Measurements from ENCODE around the gene ARAP1. TPM values are rescaled to one million over a fixed set of nuclear protein-coding genes. Genes with fewer than 3 reads are reported as not detected.

The ARAP1 gene
- total and polyA plus RNA-seq, 8 donors, result 32.2 to 201 (median 69.8) TPM

- no peak for DNase-seq
- peaks cover 2 to 4% (median 4%) of the 10 kb centered on the region in 4 donors for H3K9me3 ChIP-seq
- H3K27me3 ChIP-seq, result peaks cover 14 to 92% (median 59%) of the 10 kb centered on the region in 3 donors
- H3K36me3 ChIP-seq, result no peaks in the 10 kb centered on the region
- no peak overlapping the region for H3K27ac ChIP-seq
- no peak overlapping the region for H3K4me3 ChIP-seq
- intact Hi-C loops (cut with DNase I; ENCODE audit: low total_unique reads), result no loop called here
- WGBS, 5 donors, result 61 to 74% (median 72%) methylated on average over 4 of the region's 4 CpGs
- H3K4me1 ChIP-seq, result peaks cover 0 to 15% (median 5%) of the 10 kb centered on the region in 4 donors
- TF ChIP-seq EP300 (IDR thresholded peaks at IDR 0.05) (no peak), POLR2AphosphoS5 (IDR thresholded peaks at IDR 0.05) (no peak), POLR2A (IDR thresholded peaks at IDR 0.05) (no peak)
- TF ChIP-seq, protein P1, sequence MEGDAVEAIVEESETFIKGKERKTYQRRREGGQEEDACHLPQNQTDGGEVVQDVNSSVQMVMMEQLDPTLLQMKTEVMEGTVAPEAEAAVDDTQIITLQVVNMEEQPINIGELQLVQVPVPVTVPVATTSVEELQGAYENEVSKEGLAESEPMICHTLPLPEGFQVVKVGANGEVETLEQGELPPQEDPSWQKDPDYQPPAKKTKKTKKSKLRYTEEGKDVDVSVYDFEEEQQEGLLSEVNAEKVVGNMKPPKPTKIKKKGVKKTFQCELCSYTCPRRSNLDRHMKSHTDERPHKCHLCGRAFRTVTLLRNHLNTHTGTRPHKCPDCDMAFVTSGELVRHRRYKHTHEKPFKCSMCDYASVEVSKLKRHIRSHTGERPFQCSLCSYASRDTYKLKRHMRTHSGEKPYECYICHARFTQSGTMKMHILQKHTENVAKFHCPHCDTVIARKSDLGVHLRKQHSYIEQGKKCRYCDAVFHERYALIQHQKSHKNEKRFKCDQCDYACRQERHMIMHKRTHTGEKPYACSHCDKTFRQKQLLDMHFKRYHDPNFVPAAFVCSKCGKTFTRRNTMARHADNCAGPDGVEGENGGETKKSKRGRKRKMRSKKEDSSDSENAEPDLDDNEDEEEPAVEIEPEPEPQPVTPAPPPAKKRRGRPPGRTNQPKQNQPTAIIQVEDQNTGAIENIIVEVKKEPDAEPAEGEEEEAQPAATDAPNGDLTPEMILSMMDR (IDR thresholded peaks at IDR 0.05), result no peak
Measured at GRCh38 chr11:72672597-72673238, 79.5 kb downstream of the ARAP1 start.

DNA sequence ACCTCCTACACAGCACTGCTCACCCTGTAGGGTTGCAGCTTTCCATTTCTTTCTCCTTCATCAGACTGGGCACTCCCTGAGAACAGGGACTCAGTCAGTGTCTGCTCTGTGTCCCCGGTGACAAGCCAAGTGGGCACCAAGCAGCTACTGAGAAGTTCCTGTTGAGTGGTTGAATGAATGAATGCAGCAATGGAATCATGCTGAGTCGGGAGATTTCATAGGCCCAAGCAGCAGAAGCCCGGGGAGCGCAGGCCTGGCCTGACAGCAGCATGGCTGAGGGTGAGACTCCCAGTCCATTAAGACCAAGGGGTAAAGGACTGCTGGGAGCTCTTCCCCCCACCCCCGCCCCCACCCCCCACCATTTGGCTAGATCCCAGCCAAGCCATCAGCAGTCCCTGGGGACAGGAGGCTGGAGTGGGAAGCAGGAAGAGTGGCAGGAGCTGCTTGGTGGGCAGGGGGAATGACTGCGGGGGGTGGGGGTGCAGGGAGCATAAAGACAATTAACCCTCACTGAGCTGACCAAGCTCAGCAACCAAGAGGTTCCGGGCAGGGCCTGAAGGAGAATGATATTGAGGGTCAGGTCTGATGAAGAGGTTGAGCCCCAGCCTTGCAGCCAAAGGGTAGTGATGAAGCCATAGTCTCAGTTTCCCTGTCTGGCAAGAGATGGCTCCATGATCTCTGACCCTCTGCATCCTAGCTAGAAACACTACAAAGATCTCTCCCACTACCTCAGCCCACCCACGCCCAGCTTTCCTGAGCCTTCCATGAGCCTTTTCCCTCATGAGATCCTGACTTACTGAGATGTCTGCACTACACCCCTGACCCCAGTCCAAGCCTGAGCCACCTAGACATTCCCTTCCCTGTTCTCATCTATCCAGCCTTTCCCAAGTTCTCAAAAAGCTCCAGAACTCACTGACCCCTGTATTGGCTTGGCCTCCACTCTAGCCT, 80.8 kb downstream of the ARAP1 start:
- H3K27ac ChIP-seq, result no peak overlapping the region
- peaks cover 0 to 6% (median under 1%) of the 10 kb centered on the region in 4 donors for H3K4me1 ChIP-seq
- peaks cover 7 to 11% (median 9%) of the 10 kb centered on the region in 4 donors for H3K9me3 ChIP-seq
- no peak overlapping the region for H3K4me3 ChIP-seq
- intact Hi-C loops (cut with DNase I; ENCODE audit: low total_unique reads), result no loop called here
- H3K27me3 ChIP-seq, result peaks cover 14 to 86% (median 46%) of the 10 kb centered on the region in 3 donors
- TF ChIP-seq POLR2AphosphoS5 (IDR thresholded peaks at IDR 0.05) (no peak), EP300 (IDR thresholded peaks at IDR 0.05) (no peak), POLR2A (IDR thresholded peaks at IDR 0.05) (no peak)
- TF ChIP-seq, protein P1 (IDR thresholded peaks at IDR 0.05), result no peak
- 49 to 64% (median 58%) methylated on average over 8 of the region's 8 CpGs for WGBS, 5 donors
- no peak for DNase-seq
- H3K36me3 ChIP-seq, result no peaks in the 10 kb centered on the region

DNA sequence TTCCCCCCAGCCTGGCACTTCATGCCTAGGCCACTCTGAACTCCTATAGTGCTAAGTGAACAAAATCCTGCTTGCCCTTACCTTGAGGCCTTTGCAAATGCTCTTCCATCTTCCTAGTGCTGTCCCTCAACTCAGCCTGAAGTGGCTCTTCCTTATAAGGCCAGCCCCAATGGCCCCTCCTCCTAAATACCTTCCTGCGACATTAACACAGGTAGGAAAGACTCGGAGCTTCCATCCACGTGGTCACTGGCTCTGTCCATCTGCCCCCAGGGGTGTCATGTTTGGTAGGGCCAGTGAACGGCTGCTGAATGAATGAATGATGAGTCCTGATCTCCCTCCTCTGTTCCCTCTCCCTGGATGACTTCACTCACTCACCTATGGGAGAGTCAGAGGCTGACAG, 82.2 kb downstream of the ARAP1 start:
- WGBS, 5 donors, result 20 to 37% (median 25%) methylated on average over 4 of the region's 4 CpGs
- DNase-seq, result no peak
- Histone ChIP-seq H3K4me1 (peaks cover 0 to 5% (median 0%) of the 10 kb centered on the region in 4 donors), H3K36me3 (no peaks in the 10 kb centered on the region), H3K27me3 (peaks cover 12 to 86% (median 32%) of the 10 kb centered on the region in 3 donors), H3K9me3 (peaks cover 7 to 11% (median 9%) of the 10 kb centered on the region in 4 donors), H3K27ac (no peak overlapping the region), H3K4me3 (no peak overlapping the region)
- intact Hi-C loops (cut with DNase I; ENCODE audit: low total_unique reads), result no loop called here
- TF ChIP-seq, protein P1 (IDR thresholded peaks at IDR 0.05), result no peak
- TF ChIP-seq POLR2A (IDR thresholded peaks at IDR 0.05) (no peak), POLR2AphosphoS5 (IDR thresholded peaks at IDR 0.05) (no peak), EP300 (IDR thresholded peaks at IDR 0.05) (no peak)

- no peak for DNase-seq
- intact Hi-C loops (cut with DNase I; ENCODE audit: low total_unique reads), result no loop called here
- TF ChIP-seq POLR2A (IDR thresholded peaks at IDR 0.05), result no peak
- TF ChIP-seq, protein P1 (IDR thresholded peaks at IDR 0.05), result no peak
- TF ChIP-seq EP300 (IDR thresholded peaks at IDR 0.05), result no peak
- TF ChIP-seq POLR2AphosphoS5 (IDR thresholded peaks at IDR 0.05), result no peak
- peaks cover 0 to 5% (median 0%) of the 10 kb centered on the region in 4 donors for H3K4me1 ChIP-seq
- H3K27me3 ChIP-seq, result peaks cover 9 to 86% (median 27%) of the 10 kb centered on the region in 3 donors
- no peaks in the 10 kb centered on the region for H3K36me3 ChIP-seq
- no peak overlapping the region for H3K4me3 ChIP-seq
- WGBS, 5 donors, result 54 to 76% (median 65%) methylated on average over 8 of the region's 8 CpGs
- H3K27ac ChIP-seq, result no peak overlapping the region
- peaks cover 7 to 11% (median 9%) of the 10 kb centered on the region in 4 donors for H3K9me3 ChIP-seq
Measured at GRCh38 chr11:72669527-72669926, 82.7 kb downstream of the ARAP1 start.
